ENCODE data around the gene FASN.

The FASN gene

DNA sequence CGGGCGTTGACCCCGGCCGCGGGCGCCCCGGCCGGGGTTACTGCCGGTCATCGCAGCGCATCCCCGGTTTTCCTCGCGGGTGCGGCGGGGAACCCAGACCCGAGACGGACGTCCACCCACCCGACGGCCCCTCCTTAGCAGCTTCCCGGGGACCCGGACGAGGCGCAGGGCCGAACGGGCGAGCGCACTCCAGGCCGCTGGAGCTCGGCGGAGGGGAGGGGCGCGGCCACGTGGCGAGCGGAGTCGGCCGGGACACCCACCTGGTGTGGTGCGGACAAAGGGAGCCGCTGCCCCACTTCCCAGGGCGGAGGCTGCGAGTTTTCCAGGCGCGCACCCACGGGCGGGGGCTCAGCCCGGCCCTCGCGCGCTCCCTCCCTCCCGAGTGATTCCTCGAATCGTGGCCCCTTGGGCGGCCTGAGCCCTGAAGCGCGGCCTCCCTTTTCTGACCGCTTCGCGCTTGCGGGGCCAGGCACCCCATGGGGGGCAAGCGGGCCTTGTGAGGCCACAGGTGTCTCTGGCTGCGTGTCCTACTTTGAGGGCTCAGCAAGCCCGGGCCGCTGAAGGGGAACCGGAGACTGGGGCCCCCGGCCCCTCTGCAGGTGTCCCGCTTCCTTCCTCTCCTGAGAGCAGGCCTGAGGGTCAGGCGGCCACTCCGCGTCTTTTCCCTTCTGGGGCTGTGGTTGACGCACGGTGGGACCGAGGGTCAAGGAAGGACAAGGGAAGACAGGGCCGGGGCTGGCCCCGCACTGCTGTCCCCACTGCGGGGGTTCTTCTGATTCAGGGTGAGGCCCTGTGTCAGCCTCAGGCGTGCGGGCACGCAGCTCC lies 1.1 kb upstream of the FASN start:
- Mint-ChIP-seq H3K4me3 (peak overlapping the region; percentile 77), H3K36me3 (peaks cover 37% of the 10 kb centered on the region), H3K4me1 (peaks cover 18% of the 10 kb centered on the region), H3K9me3 (no peaks in the 10 kb centered on the region), H3K27ac (peak overlapping the region; percentile 79)
- no peak for DNase-seq (ENCODE audit: low spot score in 2 of 2)
- ATAC-seq: peak; percentile 3

DNA sequence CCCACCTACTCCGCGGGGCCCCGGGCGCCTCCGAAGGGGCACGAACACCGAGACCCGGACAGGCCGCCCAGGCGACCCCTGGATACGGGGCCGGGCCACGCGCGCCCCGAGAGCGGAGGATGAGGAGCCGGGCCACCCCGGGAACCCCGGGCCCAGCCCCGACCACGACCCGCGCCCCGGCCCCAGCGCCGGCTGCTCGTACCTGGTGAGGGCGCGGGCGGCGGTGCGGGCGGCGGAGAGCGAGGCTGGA lies 192 bp downstream of the FASN start:
- peaks cover 22% of the 10 kb centered on the region for H3K4me1 Mint-ChIP-seq
- peak overlapping the region; percentile 48 for H3K27ac Mint-ChIP-seq
- ATAC-seq (no peak), DNase-seq (ENCODE audit: low spot score in 2 of 2) (no peak)
- peaks cover 50% of the 10 kb centered on the region for H3K36me3 Mint-ChIP-seq
- H3K4me3 Mint-ChIP-seq: peak overlapping the region; percentile 68
- no peaks in the 10 kb centered on the region for H3K9me3 Mint-ChIP-seq

DNA sequence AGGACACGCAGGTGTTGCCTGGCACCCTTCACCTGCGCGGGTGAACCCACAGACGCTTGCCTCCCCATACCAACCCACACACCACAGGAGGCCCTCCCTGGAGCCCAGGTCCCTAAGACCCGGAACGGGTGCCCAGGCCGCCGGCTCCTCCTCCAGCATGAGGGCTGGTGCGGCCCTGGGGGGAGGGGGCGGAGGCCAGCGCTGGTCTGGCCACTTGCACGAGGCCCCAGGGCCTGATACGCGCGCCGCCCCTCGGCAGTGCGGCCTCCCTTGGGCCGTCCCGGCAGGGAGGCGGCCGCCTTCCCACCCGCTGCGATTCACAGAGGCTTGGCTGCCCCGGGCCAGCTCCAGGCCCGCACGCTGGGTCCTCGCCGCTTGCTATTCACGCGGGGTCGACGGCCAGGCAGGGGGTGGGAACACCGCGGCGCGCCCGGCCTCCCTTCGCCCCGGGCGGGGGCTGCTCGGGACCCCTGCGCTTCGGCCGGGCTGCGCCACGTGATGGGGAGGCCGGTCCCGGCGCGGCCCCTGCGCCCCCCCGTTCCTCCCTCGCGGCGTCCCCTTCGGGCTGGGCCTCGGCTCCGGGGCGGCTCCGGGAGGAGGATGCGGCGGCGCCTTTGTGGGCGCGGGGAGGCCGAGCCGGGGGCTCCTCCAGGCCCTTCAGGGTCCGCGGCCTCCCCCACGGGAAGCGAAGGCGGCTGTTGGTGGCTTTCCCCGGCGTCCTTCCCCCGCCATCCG lies 685 bp downstream of the FASN start:
- peak overlapping the region; percentile 68 for H3K4me3 Mint-ChIP-seq
- peak; percentile 1 for ATAC-seq
- H3K9me3 Mint-ChIP-seq: no peaks in the 10 kb centered on the region
- H3K27ac Mint-ChIP-seq: peak overlapping the region; percentile 48
- H3K4me1 Mint-ChIP-seq: peaks cover 22% of the 10 kb centered on the region
- DNase-seq (ENCODE audit: low spot score in 2 of 2): peak; percentile 44 to 83
- H3K36me3 Mint-ChIP-seq: peaks cover 55% of the 10 kb centered on the region

DNA sequence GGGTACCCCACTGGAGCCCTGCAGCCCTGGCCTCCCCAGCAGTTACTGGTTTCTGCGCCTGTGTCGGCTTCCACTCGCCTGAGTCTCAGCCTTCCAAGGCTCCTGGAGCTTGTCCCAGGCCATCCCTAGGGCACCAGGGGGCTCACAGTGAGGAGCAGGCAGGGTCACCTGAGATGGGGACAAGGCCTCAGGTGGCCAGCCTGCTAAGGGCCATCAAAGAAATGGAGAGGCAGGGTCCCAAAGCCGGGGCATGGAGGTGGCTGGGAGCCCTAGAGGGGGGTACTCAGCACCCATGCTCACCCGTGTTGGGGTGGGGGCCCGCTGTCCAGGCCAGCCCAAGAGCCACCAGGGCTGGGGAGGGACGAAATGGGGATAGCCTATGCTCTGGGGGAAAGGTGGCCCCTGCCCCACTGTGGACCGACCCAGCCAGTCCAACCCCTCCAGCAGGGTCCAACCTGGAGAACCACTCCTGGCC lies 1.3 kb downstream of the FASN start:
- DNase-seq (ENCODE audit: low spot score in 2 of 2) (no peak), ATAC-seq (no peak)
- H3K36me3 Mint-ChIP-seq: peaks cover 61% of the 10 kb centered on the region
- no peak overlapping the region for H3K27ac Mint-ChIP-seq
- peak overlapping the region; percentile 68 for H3K4me3 Mint-ChIP-seq
- no peaks in the 10 kb centered on the region for H3K9me3 Mint-ChIP-seq
- peaks cover 22% of the 10 kb centered on the region for H3K4me1 Mint-ChIP-seq

DNA sequence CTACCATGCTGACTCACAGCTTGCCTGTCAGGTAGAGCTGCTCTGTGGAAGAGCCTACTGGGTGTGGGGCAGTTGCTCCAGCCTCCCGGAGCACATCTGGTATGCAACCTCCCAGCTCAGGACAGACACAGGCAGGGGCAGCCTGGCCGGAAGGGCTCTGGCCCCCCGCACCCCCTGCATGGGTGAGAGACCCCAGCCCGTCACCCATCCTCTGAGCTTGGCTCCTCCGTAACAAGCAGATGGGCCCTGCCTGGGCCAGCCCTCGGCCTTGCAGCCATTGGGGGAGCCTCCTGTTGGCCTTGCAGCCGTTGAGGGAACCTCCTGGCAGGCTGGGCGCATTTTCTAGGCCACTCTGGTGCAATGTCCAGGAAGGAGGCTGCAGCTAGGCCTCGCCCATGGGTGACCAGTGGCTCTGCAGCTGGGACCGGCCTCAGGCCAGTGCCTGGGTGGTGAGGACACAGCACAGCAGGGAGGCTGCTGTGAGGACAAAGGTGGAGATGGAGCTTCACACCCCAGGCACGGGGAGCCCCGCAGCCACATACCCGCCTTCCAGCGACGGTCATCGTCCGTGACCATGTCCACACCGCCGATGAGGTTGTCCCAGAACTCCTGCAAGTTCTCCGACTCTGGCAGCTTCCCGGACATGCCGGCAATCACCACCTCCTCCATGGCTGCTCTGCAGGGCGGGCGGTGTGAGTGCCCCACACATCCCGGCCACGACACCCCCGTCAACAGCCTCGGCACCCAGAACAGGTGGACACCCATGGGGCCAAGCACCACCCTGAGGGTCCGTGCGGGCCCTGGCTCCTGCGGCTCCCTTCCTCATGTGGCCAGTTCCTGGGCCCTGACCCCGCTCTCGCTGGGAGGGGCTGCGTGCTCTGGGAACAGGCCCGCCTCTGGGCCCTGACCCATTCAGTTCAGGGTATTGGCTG lies 2.0 kb downstream of the FASN start:
- H3K36me3 Mint-ChIP-seq: peaks cover 68% of the 10 kb centered on the region
- peak overlapping the region; percentile 68 for H3K4me3 Mint-ChIP-seq
- ATAC-seq (no peak), DNase-seq (ENCODE audit: low spot score in 2 of 2) (no peak)
- no peak overlapping the region for H3K27ac Mint-ChIP-seq
- H3K4me1 Mint-ChIP-seq: peaks cover 22% of the 10 kb centered on the region
- no peaks in the 10 kb centered on the region for H3K9me3 Mint-ChIP-seq

DNA sequence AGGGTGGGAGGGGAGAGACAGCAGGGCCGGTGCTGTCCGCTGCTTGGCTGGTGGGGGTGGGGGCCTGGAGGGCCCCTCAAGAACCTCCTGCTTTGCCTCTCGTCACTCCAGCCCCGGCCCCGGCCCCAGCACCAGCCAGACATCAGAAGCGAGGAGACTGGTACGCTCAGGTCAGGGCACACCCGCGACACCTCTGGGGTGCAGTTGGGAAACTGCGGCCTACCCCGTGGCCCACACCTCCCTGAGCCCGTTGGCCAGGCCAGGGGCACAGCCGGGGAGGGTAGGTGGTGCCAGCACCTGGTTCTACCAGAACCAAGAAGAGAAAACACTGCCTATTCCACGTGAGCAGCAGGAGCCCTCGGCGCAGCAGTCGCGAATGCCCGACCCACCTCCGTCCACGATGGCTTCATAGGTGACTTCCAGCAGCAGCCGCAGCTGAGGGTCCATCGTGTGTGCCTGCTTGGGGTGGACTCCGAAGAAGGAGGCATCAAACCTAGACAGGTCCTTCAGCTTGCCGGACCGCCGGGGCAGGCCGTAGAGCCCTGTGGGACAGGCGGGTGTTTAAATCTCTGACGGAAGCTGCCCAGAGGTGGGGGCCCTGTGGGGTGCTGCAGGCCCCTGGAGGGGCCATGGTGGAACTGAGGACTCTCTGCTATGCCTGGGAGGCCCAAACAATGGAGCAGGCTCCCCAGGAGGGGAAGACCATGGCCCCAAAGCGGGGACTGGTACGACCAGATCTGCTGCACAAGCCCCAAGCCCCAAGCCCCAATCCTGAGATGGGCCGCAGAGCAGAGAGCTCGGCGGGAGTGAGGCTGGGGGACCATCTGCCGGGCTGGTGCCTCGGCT lies 2.9 kb downstream of the FASN start:
- DNase-seq (ENCODE audit: low spot score in 2 of 2): no peak
- no peak overlapping the region for H3K27ac Mint-ChIP-seq
- H3K36me3 Mint-ChIP-seq: peaks cover 77% of the 10 kb centered on the region
- H3K4me1 Mint-ChIP-seq: peaks cover 22% of the 10 kb centered on the region
- H3K4me3 Mint-ChIP-seq: peak overlapping the region; percentile 68
- H3K9me3 Mint-ChIP-seq: no peaks in the 10 kb centered on the region
- ATAC-seq: no peak

DNA sequence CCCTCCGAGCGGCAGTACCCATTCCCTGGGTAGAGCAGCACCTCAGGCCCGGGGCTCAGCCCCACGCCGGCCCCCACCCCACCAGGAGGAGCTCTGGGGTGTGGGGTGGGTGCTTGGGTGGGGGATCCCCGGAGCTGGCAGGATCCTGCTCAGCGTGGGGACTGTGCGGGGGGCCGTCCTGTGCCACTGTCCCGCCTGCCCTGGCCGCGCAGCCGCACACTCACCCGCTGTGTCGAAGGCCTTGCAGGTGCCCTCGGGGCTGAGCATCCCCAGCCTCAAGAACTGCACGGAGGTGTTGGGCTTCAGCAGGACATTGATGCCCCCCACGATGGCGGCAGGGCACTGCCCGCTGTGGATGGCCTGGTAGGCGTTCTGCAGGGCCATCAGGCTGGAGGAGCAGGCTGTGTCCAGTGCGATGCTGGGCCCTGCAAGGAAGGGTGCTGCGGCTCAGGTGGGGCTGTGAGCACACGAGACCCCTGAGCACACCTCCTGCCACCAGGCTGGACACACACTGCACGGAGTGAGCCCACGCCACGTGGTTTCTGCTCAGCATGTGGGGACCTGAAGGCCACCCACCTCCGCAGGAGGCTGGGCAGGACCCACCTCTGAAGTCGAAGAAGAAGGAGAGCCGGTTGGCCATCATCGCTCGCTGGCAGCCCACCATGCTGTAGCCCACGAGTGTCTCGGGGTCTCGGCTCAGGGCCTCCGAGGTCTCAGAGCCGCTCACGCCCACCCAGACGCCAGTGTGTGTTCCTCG lies 4.9 kb downstream of the FASN start:
- Mint-ChIP-seq H3K4me3 (no peak overlapping the region), H3K27ac (no peak overlapping the region), H3K36me3 (peaks cover 89% of the 10 kb centered on the region), H3K9me3 (no peaks in the 10 kb centered on the region), H3K4me1 (peaks cover 15% of the 10 kb centered on the region)
- DNase-seq (ENCODE audit: low spot score in 2 of 2) (no peak), ATAC-seq (no peak)

DNA sequence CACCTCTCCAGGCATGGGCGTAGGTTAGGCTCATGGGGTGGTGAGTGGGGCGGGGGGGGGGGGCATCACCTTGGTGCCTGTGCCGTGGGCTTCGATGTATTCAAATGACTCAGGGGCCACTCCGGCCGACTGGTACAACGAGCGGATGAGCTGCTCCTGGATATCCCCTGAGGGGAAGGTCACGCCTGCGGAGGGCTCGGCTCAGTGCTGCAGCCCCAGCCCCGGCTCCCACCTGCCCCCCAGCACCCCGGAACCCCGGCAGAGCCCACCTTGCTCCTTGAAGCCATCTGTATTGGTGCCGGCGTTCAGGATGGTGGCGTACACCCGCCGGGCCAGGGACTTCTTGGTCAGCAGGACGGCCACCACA lies 5.4 kb downstream of the FASN start:
- no peak for ATAC-seq
- Mint-ChIP-seq H3K27ac (no peak overlapping the region), H3K4me1 (peaks cover 15% of the 10 kb centered on the region), H3K9me3 (no peaks in the 10 kb centered on the region), H3K4me3 (no peak overlapping the region), H3K36me3 (peaks cover 95% of the 10 kb centered on the region)
- DNase-seq (ENCODE audit: low spot score in 2 of 2): no peak

DNA sequence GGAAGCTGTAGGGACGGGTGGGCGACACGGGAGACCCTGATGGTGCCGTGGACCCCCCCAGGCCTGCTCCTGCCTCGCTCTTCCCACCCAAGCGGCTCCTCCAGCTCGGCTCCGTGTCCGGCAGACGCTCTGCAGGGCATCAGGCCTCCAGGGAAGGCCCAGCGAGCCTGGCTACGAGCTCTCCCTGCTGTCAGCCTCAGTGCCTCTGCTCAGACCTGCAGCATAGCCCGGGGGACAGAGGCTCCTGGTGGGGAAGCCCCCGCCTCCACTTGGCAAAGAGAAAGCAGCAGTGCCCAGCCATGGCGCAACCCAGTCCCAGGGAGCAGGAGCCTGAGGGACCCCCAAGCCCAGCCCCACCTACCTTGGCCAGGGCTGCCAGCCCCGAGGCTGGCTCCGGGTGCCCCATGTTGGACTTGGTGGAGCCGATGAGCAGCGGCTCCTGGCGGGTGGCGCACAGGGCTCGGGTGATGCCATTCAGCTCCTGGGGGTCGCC lies 5.9 kb downstream of the FASN start:
- Mint-ChIP-seq H3K9me3 (no peaks in the 10 kb centered on the region), H3K27ac (no peak overlapping the region), H3K4me3 (no peak overlapping the region), H3K36me3 (peaks cover 96% of the 10 kb centered on the region), H3K4me1 (peaks cover 15% of the 10 kb centered on the region)
- ATAC-seq (no peak), DNase-seq (ENCODE audit: low spot score in 2 of 2) (no peak)

DNA sequence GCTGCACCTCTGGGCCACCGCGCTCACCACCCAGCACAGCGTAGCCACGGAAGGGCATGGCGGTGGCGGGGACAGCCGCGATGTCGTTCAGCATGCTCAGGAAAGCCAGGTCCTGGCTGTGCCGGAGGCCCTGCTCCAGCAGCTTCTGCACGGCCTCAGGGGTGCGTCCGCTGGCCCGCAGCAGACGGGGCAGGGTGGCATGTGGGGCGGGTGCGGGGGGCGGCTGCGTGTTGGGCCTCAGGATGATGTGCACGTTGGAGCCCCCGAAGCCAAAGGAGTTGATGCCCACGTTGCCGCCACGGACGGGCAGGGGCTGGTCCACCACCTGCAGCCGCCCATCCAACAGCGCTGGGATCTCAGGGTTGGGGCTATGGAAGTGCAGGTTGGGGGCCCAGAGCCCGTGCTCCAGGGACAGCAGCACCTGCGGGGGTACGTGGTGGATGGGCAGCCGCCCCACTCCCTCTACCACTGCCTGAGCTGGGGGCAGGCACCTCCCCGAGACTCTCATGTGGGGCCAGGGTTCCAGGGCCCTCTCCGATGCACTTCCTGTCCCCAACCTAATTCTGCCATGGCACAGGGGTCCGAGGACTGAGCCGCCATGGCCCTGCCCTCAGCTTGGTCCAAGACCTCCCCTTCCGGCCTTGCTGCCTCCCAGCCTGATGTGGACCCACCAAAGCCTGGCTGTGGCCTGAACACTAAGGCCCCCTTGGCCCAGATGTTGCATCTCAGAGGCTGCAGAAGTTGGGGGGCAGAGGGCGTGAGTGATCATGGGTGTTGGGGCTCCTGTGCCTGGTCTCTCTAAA lies 6.6 kb downstream of the FASN start:
- no peak for ATAC-seq

DNA sequence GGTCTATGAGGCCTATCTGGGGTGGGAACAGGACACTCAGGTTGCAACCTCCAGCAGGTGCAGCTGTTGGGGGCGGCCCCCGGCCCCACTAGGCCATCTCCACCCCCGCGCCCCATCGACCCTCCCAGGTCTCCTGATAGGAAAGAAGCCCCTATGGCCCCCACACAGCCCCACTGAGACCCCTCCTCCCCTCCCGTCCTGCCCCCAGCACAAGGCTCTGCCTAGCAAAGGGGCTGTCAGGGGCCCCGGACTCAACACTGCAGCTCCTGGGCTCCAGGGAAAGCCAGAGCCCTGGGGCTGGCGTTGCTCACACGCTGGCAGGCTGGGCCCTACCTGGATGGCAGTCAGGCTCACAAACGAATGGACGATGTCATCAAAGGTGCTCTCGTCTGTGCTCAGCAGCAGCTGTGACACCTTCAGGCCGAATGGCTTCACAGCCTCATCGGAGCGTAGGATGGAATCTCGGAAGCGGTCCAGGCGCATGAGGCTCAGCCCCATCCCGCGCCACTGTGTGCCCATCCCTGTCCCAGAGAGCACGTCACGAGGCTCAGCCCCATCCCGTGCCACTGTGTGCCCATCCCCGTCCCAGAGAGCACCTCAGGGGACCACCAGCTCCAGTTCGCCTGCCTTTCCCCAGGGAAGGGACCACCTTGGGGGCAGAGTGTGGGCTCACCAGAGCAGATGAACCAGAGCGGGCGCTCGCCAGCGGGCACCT lies 7.3 kb downstream of the FASN start:
- Mint-ChIP-seq H3K4me1 (peaks cover 5% of the 10 kb centered on the region), H3K36me3 (peaks cover 96% of the 10 kb centered on the region), H3K9me3 (no peaks in the 10 kb centered on the region), H3K27ac (no peak overlapping the region), H3K4me3 (no peak overlapping the region)
- no peak for ATAC-seq
- DNase-seq (ENCODE audit: low spot score in 2 of 2): no peak

More for the DNA sequence above, 6.6 kb downstream of the FASN start:
- H3K4me1 Mint-ChIP-seq: peaks cover 12% of the 10 kb centered on the region
- peaks cover 96% of the 10 kb centered on the region for H3K36me3 Mint-ChIP-seq
- H3K4me3 Mint-ChIP-seq: no peak overlapping the region
- H3K27ac Mint-ChIP-seq: no peak overlapping the region
- no peak for DNase-seq (ENCODE audit: low spot score in 2 of 2)
- no peaks in the 10 kb centered on the region for H3K9me3 Mint-ChIP-seq

DNA sequence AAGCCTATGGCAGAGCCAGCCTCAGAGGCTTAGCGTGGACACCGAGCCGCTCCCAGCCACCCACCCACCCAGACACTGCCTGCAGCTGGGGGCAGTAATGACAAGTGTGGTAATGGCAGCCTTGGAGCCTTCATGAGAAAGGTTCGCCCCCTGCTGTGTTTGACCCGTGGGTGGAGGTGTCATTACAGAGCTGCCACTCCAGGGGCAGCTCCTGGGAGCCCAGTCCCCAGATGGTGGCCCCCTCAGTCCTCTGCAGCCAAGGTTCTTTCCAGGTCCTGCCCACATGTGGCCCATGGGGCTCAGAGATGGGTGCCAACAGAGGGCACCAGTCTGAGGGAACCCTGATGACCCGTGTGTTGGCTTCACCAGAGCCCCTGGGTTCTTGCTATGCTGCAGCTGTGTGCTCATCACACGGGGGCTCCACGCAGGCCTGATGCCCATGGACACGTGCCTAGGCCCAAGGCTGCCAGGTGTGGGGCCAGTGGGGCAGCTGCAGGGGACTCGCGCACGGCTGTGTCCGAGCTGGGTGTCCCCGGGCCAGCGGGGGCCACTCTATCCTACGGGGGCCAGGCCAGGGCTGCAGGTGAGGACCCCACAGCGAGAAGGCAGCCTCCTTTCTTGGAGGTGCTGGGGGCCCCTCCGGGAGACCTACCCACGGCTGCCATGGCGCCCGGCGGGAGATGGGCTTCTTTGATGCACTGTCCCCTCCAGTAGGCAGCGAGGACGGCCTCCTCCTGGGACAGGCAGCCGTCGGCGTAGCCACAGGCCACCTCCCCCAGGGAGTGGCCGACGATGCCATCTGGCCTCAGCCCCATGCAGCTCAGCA lies 8.1 kb downstream of the FASN start:
- no peak overlapping the region for H3K27ac Mint-ChIP-seq
- H3K36me3 Mint-ChIP-seq: peaks cover 92% of the 10 kb centered on the region
- ATAC-seq (no peak), DNase-seq (ENCODE audit: low spot score in 2 of 2) (no peak)
- no peak overlapping the region for H3K4me3 Mint-ChIP-seq
- H3K4me1 Mint-ChIP-seq: peaks cover 5% of the 10 kb centered on the region
- H3K9me3 Mint-ChIP-seq: no peaks in the 10 kb centered on the region

Data from stimulated activated effector memory CD8-positive, alpha-beta T cell treated with anti-CD3 and anti-CD28 coated beads, Interleukin-12 subunit alpha, Interleukin-12 subunit beta, amount 100 ng/mL, for 72 hours (primary cell).